ENCODE measurements around the gene EPHB1.
"Not testable (repeated sequence)": the region's sequence is repeated elsewhere in the genome, so short reads cannot be mapped to it uniquely, and the experiment has no call there.

Gene EPHB1

DNA sequence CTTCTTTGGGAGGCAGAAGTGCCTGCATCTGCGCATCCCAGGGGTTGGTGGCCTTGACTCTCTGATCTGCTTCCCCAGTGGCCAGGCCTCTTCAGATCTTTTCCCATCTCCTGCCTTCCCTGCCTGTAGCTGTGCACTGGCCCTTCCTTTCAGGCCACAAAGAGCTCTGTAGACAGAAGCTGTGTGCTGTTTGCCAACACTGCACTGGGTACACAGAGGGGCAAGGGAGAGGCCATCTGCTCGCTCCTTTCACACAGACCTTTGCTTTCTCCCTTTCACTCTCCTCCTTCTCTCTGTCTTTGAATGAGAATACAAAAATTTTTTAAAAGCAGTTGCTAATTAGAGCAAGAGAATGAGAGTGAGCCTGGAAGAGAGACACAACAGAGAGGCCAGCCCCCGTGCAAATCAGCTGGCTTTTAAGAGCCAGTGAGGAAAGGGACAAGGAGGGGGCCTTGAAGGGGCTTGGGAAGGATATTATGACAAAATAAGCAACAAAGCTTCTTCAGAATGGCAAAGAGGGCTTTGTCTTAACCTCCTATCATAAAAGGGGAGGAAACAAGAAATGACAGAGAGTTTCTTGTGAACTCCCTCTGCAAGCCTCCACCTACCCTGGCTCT lies 170.9 kb downstream of the EPHB1 start:
- no peak for DNase-seq

GRCh38 chr3:134970895-134971294 lies 175.8 kb downstream of the EPHB1 start:
- no peak for DNase-seq

DNA sequence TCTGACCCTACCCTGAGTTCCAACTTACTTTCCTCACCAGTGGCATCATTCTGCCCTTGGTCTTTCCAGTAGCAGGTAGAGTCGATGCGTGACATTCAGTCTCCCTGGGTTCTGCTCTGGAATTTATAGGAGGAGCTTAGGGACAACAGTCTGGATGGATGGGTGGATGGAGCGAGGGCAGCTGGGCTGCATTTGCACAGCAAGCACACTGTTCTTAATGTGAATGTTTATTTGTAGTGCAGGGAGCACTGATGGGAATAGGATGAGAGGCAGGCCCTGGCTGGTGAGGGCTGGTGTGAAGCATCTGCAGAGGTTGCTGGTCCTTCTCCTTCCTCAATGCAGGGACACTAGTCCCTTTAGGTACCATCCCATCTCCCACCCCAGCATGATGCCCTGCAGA lies 176.2 kb downstream of the EPHB1 start:
- DNase-seq: no peak

DNA sequence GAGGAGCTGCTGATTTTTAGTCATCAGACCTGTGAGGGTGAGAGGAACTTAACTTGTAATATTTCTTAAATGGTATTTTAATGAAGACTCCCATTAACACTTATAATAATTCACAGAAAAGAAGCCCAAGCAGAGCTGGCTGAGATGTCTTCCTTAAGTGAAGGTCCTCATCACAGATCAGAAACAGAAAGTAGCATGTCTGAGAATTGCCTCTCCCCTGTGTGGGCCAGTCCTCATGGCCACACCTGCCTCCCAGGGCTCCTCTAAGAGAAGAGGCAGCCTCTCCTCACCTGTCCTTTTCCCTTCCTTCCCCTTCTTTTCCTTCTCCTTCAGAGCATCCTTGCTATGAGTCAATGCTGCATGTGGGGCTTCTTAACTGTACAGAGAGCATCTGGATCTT lies 176.8 kb downstream of the EPHB1 start:
- DNase-seq: not testable (repeated sequence)

- DNase-seq: no peak
These were observed 177.9 kb downstream of the EPHB1 start for GRCh38 chr3:134972836-134973455.

- DNase-seq: no peak
These were observed 179.6 kb downstream of the EPHB1 start for GRCh38 chr3:134974624-134975023.

- no peak for DNase-seq
These were observed 181.9 kb downstream of the EPHB1 start for GRCh38 chr3:134976948-134977347.

GRCh38 chr3:134978658-134979057 lies 183.6 kb downstream of the EPHB1 start:
- DNase-seq: no peak

DNA sequence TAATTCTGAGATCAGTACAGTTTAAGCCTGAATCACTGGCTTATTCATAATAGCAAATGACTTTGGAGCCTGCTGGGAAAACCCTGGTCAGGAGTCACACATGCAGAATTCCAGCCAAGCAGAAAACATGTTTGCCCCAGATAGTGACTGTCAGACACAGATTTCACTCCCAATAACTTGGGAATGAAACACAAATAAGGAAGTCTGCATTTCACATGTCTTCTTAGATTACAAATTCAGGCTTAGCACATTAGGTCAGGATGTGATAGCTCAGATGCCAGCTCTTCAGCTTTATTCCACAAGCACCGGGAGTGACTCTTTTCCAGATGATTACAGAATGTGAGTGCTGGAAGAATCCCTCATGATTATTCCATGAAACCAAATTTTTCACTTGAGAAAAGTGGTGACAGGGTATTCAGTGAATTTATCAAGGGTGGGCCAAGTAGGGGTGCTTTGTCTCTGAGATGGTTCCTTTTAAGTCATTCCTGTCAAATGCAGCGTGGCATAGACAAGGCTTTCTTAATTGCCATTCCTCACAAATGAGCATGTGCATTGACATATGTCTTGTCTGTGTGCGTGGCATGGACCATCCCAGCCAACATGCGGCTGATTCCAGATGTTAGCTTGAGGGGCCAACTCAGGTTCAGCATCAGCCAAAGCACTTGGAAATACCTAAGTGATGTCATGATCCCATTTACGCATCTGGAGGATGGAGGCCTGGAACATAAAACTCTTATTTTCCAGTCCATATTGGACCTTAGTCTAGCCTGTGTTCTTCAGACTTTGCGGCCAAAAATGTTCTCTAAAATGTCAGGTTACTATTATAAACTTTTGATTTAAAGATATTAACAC lies 191.0 kb downstream of the EPHB1 start:
- DNase-seq: no peak

DNA sequence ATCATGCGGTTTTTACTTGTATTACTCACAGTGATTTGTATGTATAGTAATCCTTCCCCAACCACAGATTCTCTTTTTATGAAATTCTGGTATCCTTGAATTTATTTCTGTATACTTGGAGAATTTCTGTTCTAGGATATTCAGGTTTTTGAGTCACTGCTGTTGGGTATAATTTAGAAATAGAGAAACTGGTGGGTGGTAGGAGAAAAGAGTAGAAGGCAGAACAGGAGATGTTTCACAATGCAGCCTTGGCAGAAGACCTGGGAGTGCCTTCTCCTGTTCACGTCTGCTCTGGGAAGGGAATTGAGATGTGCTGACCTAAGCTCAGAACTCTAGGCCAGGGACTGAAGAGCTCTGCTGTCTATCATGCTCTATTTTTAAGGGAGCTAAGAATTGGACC lies 193.6 kb downstream of the EPHB1 start:
- DNase-seq: no peak

- no peak for DNase-seq
These were observed 195.9 kb downstream of the EPHB1 start for GRCh38 chr3:134991003-134991402.

GRCh38 chr3:134991472-134992010 lies 196.5 kb downstream of the EPHB1 start:
- DNase-seq: no peak

DNA sequence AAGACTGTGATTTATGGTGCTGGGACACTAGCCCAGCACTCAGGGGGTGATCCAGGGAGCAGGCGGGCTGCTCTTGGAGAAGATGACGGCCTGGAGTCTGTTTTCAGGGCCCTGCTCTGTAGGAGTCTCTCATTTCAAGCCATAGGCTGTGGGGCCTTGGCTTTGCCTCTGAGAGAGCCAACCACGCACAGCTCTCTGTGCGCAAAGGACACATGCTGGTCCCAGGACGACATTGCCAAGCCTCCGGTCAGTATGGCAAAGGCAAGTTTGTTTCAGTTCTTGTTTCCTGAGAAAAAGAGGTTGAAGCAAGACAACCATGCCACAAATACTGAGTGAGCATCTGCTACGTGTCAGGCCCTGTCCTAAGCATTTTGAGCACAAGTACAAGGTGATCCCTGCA lies 197.1 kb downstream of the EPHB1 start:
- DNase-seq: no peak

GRCh38 chr3:134992586-134992985 lies 197.5 kb downstream of the EPHB1 start:
- no peak for DNase-seq

DNA sequence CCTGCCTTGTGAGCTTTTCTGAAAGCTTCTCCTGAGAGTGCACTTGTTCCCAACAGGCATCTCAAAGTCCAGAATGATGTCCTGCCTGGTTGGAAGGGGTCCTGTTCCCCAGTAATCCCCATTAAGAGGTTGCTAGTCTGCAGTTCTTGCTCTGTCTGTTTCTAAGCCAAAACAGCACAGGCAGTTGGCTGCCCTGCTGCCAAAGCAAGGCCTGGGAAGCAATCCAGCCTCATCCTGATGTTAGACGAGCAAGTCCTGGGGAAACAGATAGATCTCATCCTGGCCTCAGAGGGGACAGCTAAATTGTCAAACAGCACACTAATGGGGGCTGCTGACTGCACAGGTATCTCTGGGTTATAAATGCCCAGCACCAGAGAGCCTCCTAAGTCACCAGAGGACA lies 198.0 kb downstream of the EPHB1 start:
- DNase-seq: no peak

DNA sequence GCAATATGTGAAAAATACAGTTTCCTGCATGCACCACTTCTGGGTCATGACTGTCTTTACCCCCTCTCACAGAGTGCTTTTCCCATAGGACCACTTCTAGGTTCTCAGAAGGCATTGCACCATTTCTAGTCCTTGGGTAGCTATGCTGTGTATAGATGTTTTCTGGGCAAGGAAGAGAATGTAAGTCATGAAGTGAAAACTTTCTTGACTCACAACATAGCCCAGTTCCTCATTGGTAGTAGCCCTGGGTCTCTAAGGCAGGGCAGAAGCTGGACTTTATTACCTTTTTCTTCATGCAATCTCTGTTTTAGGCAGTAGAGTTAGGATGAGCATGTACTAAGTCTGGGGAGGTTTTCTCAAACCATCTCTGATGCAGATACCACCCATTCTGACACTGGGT lies 203.1 kb downstream of the EPHB1 start:
- DNase-seq: no peak

DNA sequence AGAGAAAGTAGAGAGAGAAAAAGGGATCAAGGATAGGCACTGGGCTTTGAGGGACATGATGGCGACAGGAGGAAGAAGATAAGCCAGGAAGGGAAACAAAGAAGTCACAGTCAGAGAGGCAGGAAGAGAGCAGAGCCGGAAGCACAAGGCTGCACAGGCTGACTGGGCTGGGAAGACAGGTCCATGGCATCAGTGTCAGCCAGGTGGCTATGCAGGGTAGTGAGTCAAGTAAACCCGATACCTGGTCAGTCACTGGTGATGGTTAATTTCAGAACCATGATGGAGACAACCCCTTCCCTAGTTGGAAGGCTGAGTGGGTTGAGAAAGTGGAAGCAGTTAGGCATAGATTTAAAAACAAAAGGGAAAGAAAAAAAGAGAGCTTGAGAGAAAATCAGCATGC lies 203.8 kb downstream of the EPHB1 start:
- DNase-seq: no peak

GRCh38 chr3:135000465-135000864 lies 205.4 kb downstream of the EPHB1 start:
- DNase-seq: no peak

DNA sequence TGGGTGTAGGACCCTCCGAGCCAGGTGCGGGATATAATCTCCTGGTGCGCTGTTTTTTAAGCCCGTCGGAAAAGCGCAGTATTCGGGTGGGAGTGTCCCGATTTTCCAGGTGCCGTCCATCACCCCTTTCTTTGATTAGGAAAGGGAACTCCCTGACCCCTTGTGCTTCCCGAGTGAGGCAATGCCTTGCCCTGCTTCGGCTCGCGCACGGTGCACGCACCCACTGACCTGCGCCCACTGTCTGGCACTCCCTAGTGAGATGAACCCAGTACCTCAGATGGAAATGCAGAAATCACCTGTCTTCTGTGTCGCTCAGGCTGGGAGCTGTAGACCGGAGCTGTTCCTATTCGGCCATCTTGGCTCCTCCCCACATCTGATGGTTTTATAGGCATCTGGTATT lies 210.6 kb downstream of the EPHB1 start:
- not testable (repeated sequence) for DNase-seq

GRCh38 chr3:135007607-135008006 lies 212.5 kb downstream of the EPHB1 start:
- no peak for DNase-seq

DNA sequence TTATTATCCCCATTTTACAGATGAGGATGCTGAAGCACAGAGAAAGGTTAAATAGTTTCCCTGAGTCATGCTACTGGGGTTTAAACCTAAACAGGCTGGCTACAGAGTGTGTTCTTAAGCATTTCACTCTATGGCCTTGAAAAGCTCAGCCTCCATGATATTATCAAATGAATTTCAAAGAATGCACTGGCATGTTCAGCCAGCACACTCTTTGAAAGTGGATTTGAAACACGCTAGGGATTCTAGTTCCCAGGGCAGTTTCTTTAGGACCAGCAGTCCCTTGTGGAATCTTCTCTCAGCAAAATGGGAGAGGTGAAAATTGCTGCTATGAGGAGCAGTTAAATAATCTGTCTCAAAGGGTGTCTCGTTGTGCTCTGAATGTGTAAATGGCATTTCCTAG lies 213.3 kb downstream of the EPHB1 start:
- DNase-seq: no peak

GRCh38 chr3:135009014-135009413 lies 214.0 kb downstream of the EPHB1 start:
- no peak for DNase-seq

DNA sequence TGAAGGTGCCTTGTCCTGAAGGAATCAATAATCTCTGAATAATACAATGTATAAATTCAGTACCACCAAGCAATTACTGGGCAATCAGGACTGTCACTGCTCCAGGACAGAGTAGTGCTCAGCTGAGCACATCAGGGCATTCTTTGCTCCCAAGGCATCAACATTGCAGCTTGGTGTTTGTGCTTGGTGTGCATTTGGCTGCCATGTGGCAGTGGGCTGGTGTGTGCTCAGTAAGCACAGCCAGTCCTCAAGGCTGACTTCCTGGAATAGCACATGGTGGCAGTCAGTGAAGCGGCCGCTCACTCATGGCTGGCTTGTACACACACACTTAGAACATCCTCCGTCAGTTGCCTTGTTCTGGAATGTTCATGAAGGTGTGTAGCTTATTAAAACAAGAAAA lies 217.0 kb downstream of the EPHB1 start:
- no peak for DNase-seq

DNA sequence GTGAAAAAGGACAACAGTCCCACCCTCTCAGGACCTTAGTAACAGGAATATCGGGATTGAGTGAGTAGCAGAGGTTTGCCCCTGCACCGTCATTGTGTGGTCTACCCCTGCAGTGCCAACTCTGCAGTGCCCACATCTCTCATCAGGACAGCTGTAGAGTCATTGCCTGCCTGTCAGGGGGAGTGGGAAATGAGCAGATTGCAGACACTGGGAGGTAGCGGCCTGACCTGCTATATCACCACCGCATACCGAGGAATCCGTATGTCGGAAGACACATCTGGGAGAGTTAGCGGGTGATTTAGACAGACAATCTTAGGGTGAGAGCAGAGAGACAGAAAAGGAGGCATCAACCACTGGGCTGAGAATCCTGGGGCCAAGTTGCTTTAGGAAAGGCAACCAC lies 218.1 kb downstream of the EPHB1 start:
- DNase-seq: no peak
